ENCODE results near the gene CCDC197. TPM values are rescaled to one million over a fixed set of nuclear protein-coding genes. Genes with fewer than 3 reads are reported as not detected.

The CCDC197 gene
- total RNA-seq, 2 experiments from 2014 or later = not detected

- H3K27me3 ChIP-seq (ENCODE audit: control insufficient read depth in 1 of 2, insufficient read depth in 2 of 2, low read length in 2 of 2) = peaks cover 0 to 3% of the 10 kb centered on the region in 2 experiments
- ChIA-PET CTCF (interaction anchor here (6.1 kb wide), 1 partner anchor 59 kb away, joined by 39 read pairs; no protein-coding TSS in a partner anchor), POLR2A (interaction anchor here (1.0 to 3.4 kb wide), 3 partner anchors 20 to 27 kb away, joined by 3 to 12 read pairs (median 3); no protein-coding TSS in a partner anchor)
- intact Hi-C loops (cut with DNase I, micrococcal nuclease) = no loop called here
- no peak overlapping the region for H3K4me3 ChIP-seq (ENCODE audit: low read length)
- no peak overlapping the region for H3K4me3 Mint-ChIP-seq
- no peaks in the 10 kb centered on the region for H3K9me3 ChIP-seq (ENCODE audit: control insufficient read depth in 1 of 2, insufficient read depth in 1 of 2, low read length in 2 of 2)
- peaks cover 8% of the 10 kb centered on the region for H3K27me3 Mint-ChIP-seq
- no peaks in the 10 kb centered on the region for H3K9me3 Mint-ChIP-seq
- peaks cover 12% of the 10 kb centered on the region for H3K4me1 ChIP-seq (ENCODE audit: insufficient read depth, low read length)
- no peak for TF ChIP-seq CTCF (IDR thresholded peaks at IDR 0.05)
- no peaks in the 10 kb centered on the region for H3K36me3 ChIP-seq (ENCODE audit: insufficient read depth, low read length)
- H3K27ac ChIP-seq (ENCODE audit: low read depth in 1 of 2, low read length in 2 of 2) = no peak overlapping the region
- no peaks in the 10 kb centered on the region for H3K36me3 Mint-ChIP-seq (ENCODE audit: low read depth)
- H3K4me1 Mint-ChIP-seq (ENCODE audit: low read depth) = peaks cover 8% of the 10 kb centered on the region
- no peak overlapping the region for H3K27ac Mint-ChIP-seq
- DNase-seq (no peak), ATAC-seq (ENCODE audit: poor library complexity) (no peak)
These were observed 1.1 kb downstream of the CCDC197 start for GRCh38 chr14:93997916-93998870.

- H3K9me3 ChIP-seq (ENCODE audit: control insufficient read depth in 1 of 2, insufficient read depth in 1 of 2, low read length in 2 of 2) = no peaks in the 10 kb centered on the region
- H3K27ac ChIP-seq (ENCODE audit: low read depth in 1 of 2, low read length in 2 of 2) = no peak overlapping the region
- Mint-ChIP-seq H3K27me3 (peaks cover 8% of the 10 kb centered on the region), H3K27ac (no peak overlapping the region), H3K4me1 (ENCODE audit: low read depth) (peaks cover 8% of the 10 kb centered on the region), H3K4me3 (no peak overlapping the region), H3K9me3 (no peaks in the 10 kb centered on the region), H3K36me3 (ENCODE audit: low read depth) (no peaks in the 10 kb centered on the region)
- intact Hi-C loops (cut with DNase I, micrococcal nuclease) = no loop called here
- peaks cover 12% of the 10 kb centered on the region for H3K4me1 ChIP-seq (ENCODE audit: insufficient read depth, low read length)
- TF ChIP-seq CTCF (IDR thresholded peaks at IDR 0.05) = no peak
- peaks cover 0 to 3% of the 10 kb centered on the region in 2 experiments for H3K27me3 ChIP-seq (ENCODE audit: control insufficient read depth in 1 of 2, insufficient read depth in 2 of 2, low read length in 2 of 2)
- H3K36me3 ChIP-seq (ENCODE audit: insufficient read depth, low read length) = no peaks in the 10 kb centered on the region
- DNase-seq = no peak
- CTCF ChIA-PET = interaction anchor here (6.1 kb wide), 1 partner anchor 59 kb away, joined by 39 read pairs; no protein-coding TSS in a partner anchor
- POLR2A ChIA-PET = interaction anchor here (1.2 to 3.4 kb wide), 4 partner anchors 21 to 59 kb away, joined by 3 to 12 read pairs (median 3); partner anchors contain the start of gene ASB2
- no peak overlapping the region for H3K4me3 ChIP-seq (ENCODE audit: low read length)
- ATAC-seq (ENCODE audit: poor library complexity) = no peak
These were observed 1.8 kb downstream of the CCDC197 start for GRCh38 chr14:93998871-93999403.

GRCh38 chr14:93999573-93999972, 2.5 kb downstream of the CCDC197 start:
- no peak for TF ChIP-seq CTCF (IDR thresholded peaks at IDR 0.05)
- H3K27me3 Mint-ChIP-seq = peaks cover 8% of the 10 kb centered on the region
- POLR2A ChIA-PET = interaction anchor here (0.5 to 3.4 kb wide), 5 partner anchors 21 to 181 kb away, joined by 3 to 12 read pairs (median 3); partner anchors contain the start of gene ASB2
- no peak overlapping the region for H3K4me3 Mint-ChIP-seq
- H3K27ac Mint-ChIP-seq = no peak overlapping the region
- peaks cover 12% of the 10 kb centered on the region for H3K4me1 ChIP-seq (ENCODE audit: insufficient read depth, low read length)
- H3K9me3 Mint-ChIP-seq = no peaks in the 10 kb centered on the region
- no peak overlapping the region for H3K27ac ChIP-seq (ENCODE audit: low read depth in 1 of 2, low read length in 2 of 2)
- no peaks in the 10 kb centered on the region for H3K36me3 Mint-ChIP-seq (ENCODE audit: low read depth)
- no peak overlapping the region for H3K4me3 ChIP-seq (ENCODE audit: low read length)
- intact Hi-C loops (cut with DNase I, micrococcal nuclease) = no loop called here
- H3K9me3 ChIP-seq (ENCODE audit: control insufficient read depth in 1 of 2, insufficient read depth in 1 of 2, low read length in 2 of 2) = no peaks in the 10 kb centered on the region
- H3K36me3 ChIP-seq (ENCODE audit: insufficient read depth, low read length) = no peaks in the 10 kb centered on the region
- CTCF ChIA-PET = interaction anchor here (3.1 to 6.1 kb wide), 2 partner anchors 29 to 60 kb away, joined by 14 to 39 read pairs; no protein-coding TSS in a partner anchor
- H3K4me1 Mint-ChIP-seq (ENCODE audit: low read depth) = peaks cover 8% of the 10 kb centered on the region
- H3K27me3 ChIP-seq (ENCODE audit: control insufficient read depth in 1 of 2, insufficient read depth in 2 of 2, low read length in 2 of 2) = peaks cover 0 to 4% of the 10 kb centered on the region in 2 experiments
- ATAC-seq (ENCODE audit: poor library complexity) (no peak), DNase-seq (no peak)

Measured in CD4-positive, alpha-beta T cell (primary cell).